Measurements from ENCODE around the gene FNTB. TPM values are rescaled to one million over a fixed set of nuclear protein-coding genes. Genes with fewer than 3 reads are reported as not detected.

Gene FNTB
- 7.4 and 9.0 TPM in 2 replicates for total RNA-seq (2014; rRNA removed; shearing (Covaris generic))

DNA sequence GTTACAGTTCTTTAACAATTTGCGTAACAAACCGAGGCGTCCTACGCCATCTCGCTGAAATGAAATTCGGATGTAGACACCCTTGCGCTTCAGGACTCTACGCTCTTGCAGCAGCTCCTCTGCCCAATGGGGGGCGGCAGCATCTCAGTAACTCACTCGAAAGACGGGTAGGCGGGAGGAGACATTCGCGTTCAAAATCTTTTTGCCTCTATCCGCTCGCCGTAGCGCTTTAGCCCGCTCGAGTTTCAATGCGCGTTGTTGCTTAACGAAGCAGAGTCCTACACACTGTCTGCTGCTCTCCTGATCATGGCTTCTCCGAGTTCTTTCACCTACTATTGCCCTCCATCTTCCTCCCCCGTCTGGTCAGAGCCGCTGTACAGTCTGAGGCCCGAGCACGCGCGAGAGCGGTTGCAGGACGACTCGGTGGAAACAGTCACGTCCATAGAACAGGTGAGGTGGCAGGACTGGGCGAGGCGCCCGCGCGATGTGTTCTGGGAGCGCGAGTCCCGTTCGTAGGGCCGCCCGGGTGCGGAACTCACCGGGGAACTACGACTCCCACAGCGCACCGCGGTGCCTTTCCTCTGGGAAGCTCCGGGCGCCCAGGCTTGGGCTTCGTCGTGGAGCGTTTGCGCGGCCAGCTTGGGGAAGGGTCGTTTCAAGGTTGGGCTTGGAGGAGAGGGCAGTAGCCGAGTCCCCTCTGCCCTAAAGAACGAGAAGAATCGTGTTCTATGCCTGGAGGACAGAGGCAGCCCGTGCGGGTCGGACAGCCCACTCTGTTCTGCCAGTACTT lies at the start of gene FNTB:
Gene FNTB, plus strand, starts transcription at position 248 of the 790 bp plus-strand sequence. Its CDS starts 59 bp downstream, at position 307.
- DNase-seq (ENCODE audit: low spot score): peak; percentile 88

- no peak for DNase-seq (ENCODE audit: low spot score)
Observed at GRCh38 chr14:64937171-64937820, 49.4 kb upstream of the FNTB start.

DNA sequence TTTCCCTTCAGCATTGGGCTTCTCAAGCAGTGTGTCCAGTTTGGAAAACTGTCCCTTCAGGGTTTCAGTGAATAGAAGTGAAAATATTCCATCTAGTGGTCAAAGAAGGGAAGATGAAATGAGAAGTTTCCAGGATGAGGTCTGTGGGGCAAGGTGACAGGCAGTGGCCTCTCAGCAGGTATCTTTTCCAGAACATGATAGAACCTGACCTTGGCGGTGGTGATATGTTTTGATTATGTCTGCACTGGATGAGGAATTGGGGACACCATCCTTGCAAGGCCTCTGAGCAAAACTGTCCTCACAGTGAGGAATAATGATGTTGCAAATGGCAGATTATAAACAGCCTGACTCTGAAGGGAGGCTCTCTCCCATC lies 48.9 kb upstream of the FNTB start:
- peak; percentile 3 for DNase-seq (ENCODE audit: low spot score)

GRCh38 chr14:64938972-64939816 lies 47.5 kb upstream of the FNTB start:
- no peak for DNase-seq (ENCODE audit: low spot score)

DNA sequence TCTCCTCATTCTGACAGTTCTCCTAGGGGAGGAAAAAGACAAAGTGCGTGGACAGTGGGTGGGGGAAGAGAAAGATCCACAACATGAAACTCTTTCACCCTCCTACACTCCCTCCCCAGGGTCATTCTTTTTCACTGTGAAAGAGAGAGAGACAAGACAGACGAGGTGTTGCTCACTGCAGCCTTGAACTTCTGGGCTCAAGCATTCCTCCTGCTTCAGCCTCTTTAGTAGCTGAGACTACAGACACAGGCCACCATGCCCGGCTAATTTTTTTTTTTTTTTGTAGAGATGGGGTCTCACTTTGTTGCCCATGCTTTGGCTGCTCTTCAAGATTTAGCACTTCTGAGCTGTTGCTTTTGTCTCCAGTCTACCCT lies 46.9 kb upstream of the FNTB start:
- no peak for DNase-seq (ENCODE audit: low spot score)

DNA sequence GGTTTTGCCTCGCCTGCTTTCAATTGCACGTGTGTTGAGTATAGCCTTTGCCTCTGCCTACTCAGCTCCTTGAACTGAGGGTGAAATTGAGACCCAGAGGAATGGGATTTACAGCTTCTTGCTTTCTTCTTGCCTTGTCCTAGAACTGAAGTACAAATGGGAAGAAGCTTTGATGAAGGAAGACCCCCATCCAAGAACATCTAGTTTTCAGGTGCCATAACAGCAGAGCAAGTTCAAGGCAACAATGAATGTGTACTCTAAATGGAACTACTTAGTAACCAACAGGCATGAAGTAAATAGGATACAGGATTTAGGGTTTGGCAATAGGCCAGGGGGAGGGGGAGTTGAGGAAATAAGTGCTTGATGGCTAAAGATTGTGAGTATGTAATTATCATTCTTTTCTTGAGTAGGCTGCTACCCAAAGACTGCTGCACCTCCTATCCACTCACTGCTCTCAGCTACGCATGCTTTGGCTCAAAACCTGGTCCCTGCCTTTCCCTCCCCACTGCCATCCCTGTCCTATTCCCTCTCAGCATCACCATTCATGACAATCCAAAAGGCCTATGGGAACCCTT lies 46.3 kb upstream of the FNTB start:
- DNase-seq (ENCODE audit: low spot score): no peak

- no peak for DNase-seq (ENCODE audit: low spot score)
Observed at GRCh38 chr14:64942531-64943111, 44.1 kb upstream of the FNTB start, which contains the start of gene GPX2. GPX2 (minus strand) TSS chr14:64942745; CDS start chr14:64942726, 19 bp downstream.

- DNase-seq (ENCODE audit: low spot score): no peak
Observed at GRCh38 chr14:64943556-64943955, 43.1 kb upstream of the FNTB start.

- no peak for DNase-seq (ENCODE audit: low spot score)
Observed at GRCh38 chr14:64944041-64944440, 42.7 kb upstream of the FNTB start.

- no peak for DNase-seq (ENCODE audit: low spot score)
Observed at GRCh38 chr14:64944861-64945260, 41.8 kb upstream of the FNTB start.

DNA sequence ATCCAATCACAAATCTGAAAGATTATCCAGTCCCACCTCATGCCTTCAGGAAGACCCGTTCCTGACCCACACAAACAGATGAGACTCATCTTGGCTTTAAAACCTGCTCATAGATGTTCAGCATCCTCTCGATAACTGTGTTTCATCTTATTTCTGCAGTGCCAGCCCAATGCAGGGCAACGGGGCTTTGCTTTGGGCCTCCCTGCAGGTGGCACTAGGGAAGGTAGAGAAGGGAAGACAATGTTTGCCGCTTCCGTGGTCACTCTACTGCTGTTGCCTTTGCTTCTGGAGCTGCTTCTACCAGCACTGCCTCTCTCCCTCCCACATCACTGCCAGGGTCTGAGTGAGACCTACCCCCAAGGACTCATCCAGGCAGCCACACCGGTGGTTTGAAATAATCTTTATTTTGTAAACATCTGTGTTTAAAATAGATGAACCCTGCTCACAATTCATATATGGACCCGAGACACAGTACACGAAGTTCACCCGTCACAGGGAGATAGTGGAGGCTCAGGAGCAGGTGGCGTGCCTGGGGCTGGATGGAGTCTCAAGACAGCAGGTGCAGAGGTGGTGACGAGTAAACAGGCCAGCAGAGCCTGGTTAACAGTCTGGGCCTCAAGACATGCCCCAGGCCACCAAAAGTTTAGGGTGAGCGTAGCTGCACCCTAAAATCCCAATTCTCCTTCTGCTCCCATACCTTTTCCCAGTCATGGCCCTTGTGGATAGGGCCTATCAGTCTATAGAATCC lies 41.1 kb upstream of the FNTB start:
- no peak for DNase-seq (ENCODE audit: low spot score)

- peak; percentile 23 for DNase-seq (ENCODE audit: low spot score)
Observed at GRCh38 chr14:64946310-64947045, 40.2 kb upstream of the FNTB start.

- no peak for DNase-seq (ENCODE audit: low spot score)
Observed at GRCh38 chr14:64947710-64948611, 38.7 kb upstream of the FNTB start.

GRCh38 chr14:64948612-64949210 lies 38.0 kb upstream of the FNTB start:
- no peak for DNase-seq (ENCODE audit: low spot score)

DNA sequence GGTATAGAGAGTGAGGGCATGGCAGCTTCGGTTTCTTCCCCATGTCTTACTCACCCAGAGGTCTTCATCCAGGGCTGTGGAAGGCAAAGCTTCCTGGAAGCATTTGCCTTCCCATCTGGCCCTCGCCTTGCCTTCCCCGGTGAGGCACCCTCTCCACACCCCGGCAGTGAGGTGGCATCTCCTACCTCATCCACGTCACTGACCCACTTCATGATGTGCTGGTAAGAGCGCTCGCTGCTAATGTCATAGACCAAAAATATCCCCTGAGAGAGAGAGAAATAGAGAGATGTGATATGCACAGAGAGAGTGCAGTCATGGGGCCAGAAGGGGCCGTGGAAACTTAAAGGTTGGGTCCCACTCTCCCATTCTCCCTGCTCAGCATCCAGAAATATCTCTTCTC lies 35.8 kb upstream of the FNTB start:
- DNase-seq (ENCODE audit: low spot score): no peak

DNA sequence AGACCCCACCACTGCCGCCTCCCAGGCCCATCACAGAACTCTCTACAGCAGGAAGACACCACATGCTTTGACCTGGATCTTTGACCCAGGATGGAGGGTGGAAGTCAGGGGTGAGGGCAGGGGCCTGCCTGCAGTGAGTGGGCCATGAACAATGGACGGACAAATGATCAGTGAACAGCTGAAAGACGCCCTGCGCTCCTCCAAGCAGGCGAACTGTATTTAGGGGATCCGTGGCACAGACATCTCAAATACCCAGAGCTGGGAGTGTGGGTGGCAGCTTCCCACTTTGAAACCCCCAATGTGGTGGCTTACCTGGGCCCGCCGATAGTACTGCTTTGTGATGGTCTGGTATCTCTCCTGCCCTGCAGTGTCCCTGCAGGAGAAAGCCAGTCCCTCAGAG lies 35.4 kb upstream of the FNTB start:
- no peak for DNase-seq (ENCODE audit: low spot score)

DNA sequence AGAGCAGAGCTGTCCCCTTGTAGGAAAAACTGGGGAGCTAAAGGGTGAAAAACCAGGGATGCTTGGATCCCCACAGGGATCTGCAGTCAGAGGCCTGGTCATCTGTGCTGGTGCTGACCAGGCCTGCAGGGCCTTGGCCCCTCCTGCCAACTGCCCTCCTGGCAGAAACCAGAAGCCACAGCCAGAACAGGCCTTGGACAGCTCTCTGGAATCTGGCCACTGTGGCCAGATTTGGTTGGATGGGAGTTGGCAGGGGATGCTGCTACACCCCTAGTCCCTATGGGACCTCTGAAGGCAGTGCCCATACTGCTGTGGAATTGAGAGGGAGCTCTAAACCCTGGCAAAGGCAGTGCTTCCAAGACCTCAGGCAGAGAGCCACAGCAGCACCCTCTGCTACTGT lies 35.0 kb upstream of the FNTB start:
- DNase-seq (ENCODE audit: low spot score): no peak

DNA sequence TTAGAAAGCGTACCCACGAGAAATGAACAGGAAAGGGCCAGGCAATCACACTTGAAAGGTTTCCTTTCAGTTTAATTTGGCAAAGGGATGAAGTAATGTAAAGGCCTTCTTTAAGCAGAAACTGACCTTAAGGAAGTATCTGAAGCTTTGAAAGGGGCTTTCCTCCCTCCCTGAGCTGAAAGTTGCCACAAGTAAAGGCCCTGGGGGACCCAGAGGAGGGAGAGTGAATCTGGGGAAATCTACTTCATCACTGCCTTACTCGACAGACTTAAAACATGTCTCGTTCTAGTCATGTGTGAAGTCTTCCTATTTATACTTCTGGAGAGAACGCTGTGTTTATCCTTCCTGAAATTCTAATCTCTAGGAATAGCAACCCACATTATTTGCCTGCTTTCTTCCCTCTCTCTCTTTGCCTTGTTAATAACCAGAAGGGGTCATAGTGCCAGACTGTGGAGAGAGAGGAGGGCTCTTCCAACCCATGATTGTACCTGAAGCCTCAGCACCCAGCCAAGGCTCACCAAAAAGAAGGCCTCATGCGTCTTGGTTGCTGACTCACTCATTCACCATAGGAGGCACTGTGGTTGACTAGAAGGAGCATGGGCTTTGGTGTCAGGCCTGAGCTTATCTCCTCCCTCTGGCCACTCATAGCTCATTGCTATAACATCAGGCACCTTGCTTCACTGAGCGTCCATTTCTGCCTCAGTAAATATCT lies 33.9 kb upstream of the FNTB start:
- no peak for DNase-seq (ENCODE audit: low spot score)

All from A172 (cell line).